DND-41 (cell line): ENCODE data around the gene MRPL11.

Experiments
- ATAC-seq: fragments of 200-7000 bp; cut with Tn5 transposase; 3 replicates; pipeline ENCODE4 v1.9.1; 2021; ENCODE audit warnings: low read depth; ENCODE audit not compliant: insufficient read depth
- DNase-seq: peaks from one replicate; pipeline ENCODE4 v3.0.0-alpha.2; 2020
- H2AFZ ChIP-seq: 2 replicates; pipeline ENCODE4 v1.6.0; 2012; ENCODE audit warnings: low read depth, low read length
- H3K27ac ChIP-seq: 2 replicates; pipeline ENCODE4 v1.5.1; 2012; ENCODE audit warnings: low read length, inconsistent platforms
- H3K27me3 ChIP-seq: fragments of 200-600 bp; sonication (generic); 2 replicates; pipeline ENCODE4 v1.6.0; 2012; ENCODE audit warnings: low read length, mild to moderate bottlenecking, inconsistent platforms; ENCODE audit not compliant: insufficient read depth, poor library complexity
- H3K36me3 ChIP-seq: 2 replicates; pipeline ENCODE4 v1.5.1; 2012; ENCODE audit warnings: low read length, inconsistent platforms; ENCODE audit not compliant: insufficient read depth
- H3K4me1 ChIP-seq: 2 replicates; pipeline ENCODE4 v1.5.1; 2012; ENCODE audit warnings: mild to moderate bottlenecking, low read length; ENCODE audit not compliant: insufficient read depth
- H3K4me2 ChIP-seq: 2 replicates; pipeline ENCODE4 v1.6.0; 2012; ENCODE audit warnings: mild to moderate bottlenecking, moderate library complexity, low read length, inconsistent platforms; ENCODE audit not compliant: insufficient read depth
- H3K4me3 ChIP-seq, 2 experiments: fragments of 200-600 bp in 1 of 2; shearing (Covaris generic) in 1 of 2; 2 replicates each; pipeline ENCODE4 v1.5.1; 2012 to 2016; ENCODE audit warnings: inconsistent platforms in 2 of 2, low read length in 2 of 2, mild to moderate bottlenecking in 2 of 2, low read depth in 1 of 2, moderate library complexity in 1 of 2
- H3K79me2 ChIP-seq: 2 replicates; pipeline ENCODE4 v1.6.0; 2012; ENCODE audit warnings: low read length, inconsistent platforms; ENCODE audit not compliant: insufficient read depth
- H3K9ac ChIP-seq: 2 replicates; pipeline ENCODE4 v1.6.0; 2012; ENCODE audit warnings: low read depth, mild to moderate bottlenecking, inconsistent platforms, low read length, moderate library complexity
- H3K9me3 ChIP-seq: 2 replicates; pipeline ENCODE4 v1.5.1; 2012; ENCODE audit warnings: low read length, moderate library complexity, mild to moderate bottlenecking, inconsistent platforms; ENCODE audit not compliant: insufficient read depth, severe bottlenecking
- H4K20me1 ChIP-seq: 2 replicates; pipeline ENCODE4 v1.6.0; 2012; ENCODE audit warnings: low read length; ENCODE audit not compliant: insufficient read depth
- EZH2 ChIP-seq: IDR thresholded peaks from 3 replicates; pipeline ENCODE4 v1.6.1; 2012; ENCODE audit warnings: borderline replicate concordance, low read depth, mild to moderate bottlenecking, moderate library complexity, low read length, inconsistent platforms; ENCODE audit not compliant: severe bottlenecking
- TF ChIP-seq, protein P1 (sequence below): IDR thresholded peaks from 2 replicates; pipeline ENCODE4 v1.5.1; 2012; ENCODE audit warnings: borderline replicate concordance, low read length, moderate library complexity, mild to moderate bottlenecking; ENCODE audit not compliant: poor library complexity, severe bottlenecking; ENCODE audit errors: extremely low read depth

MRPL11 gene

DNA sequence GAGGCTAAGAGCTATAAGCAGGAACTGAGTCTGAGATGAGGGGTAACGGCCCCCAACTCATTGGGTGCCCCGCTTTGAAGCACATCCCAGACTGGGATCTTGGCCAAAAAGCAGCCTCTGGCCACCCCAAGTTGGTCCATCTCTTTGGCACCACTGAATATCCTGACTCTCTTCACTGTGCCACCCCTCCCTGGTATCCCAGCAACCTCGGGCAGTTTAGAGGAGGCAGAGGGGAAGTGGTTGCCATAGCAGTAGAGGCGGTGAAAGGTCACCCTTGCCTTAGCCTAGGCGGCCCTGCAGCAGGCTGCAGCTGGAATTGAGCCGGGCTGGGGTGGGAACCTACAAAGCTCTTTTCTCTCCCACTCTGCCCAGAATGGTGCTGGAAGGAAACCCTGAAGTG, 29.1 kb upstream of the MRPL11 start:
- peak overlapping the region; percentile 78 to 91; a peak in 3 of 4 replicates for H3K4me3 ChIP-seq
- H3K9me3 ChIP-seq: no peaks in the 10 kb centered on the region
- H3K4me2 ChIP-seq: peak overlapping the region; percentile 100
- peaks cover 21% of the 10 kb centered on the region for H3K4me1 ChIP-seq
- ATAC-seq (no peak), DNase-seq (peak; percentile 43)
- TF ChIP-seq, protein P1, sequence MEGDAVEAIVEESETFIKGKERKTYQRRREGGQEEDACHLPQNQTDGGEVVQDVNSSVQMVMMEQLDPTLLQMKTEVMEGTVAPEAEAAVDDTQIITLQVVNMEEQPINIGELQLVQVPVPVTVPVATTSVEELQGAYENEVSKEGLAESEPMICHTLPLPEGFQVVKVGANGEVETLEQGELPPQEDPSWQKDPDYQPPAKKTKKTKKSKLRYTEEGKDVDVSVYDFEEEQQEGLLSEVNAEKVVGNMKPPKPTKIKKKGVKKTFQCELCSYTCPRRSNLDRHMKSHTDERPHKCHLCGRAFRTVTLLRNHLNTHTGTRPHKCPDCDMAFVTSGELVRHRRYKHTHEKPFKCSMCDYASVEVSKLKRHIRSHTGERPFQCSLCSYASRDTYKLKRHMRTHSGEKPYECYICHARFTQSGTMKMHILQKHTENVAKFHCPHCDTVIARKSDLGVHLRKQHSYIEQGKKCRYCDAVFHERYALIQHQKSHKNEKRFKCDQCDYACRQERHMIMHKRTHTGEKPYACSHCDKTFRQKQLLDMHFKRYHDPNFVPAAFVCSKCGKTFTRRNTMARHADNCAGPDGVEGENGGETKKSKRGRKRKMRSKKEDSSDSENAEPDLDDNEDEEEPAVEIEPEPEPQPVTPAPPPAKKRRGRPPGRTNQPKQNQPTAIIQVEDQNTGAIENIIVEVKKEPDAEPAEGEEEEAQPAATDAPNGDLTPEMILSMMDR: no peak
- no peak for TF ChIP-seq EZH2
- no peaks in the 10 kb centered on the region for H3K27me3 ChIP-seq
- peak overlapping the region; percentile 72 for H3K9ac ChIP-seq
- no peaks in the 10 kb centered on the region; the same call in 1 of the 2 replicates for H3K36me3 ChIP-seq
- no peaks in the 10 kb centered on the region for H4K20me1 ChIP-seq
- H3K79me2 ChIP-seq: no peaks in the 10 kb centered on the region
- no peak overlapping the region; the same call in 1 of the 2 replicates for H2AFZ ChIP-seq
- no peak overlapping the region for H3K27ac ChIP-seq

DNA sequence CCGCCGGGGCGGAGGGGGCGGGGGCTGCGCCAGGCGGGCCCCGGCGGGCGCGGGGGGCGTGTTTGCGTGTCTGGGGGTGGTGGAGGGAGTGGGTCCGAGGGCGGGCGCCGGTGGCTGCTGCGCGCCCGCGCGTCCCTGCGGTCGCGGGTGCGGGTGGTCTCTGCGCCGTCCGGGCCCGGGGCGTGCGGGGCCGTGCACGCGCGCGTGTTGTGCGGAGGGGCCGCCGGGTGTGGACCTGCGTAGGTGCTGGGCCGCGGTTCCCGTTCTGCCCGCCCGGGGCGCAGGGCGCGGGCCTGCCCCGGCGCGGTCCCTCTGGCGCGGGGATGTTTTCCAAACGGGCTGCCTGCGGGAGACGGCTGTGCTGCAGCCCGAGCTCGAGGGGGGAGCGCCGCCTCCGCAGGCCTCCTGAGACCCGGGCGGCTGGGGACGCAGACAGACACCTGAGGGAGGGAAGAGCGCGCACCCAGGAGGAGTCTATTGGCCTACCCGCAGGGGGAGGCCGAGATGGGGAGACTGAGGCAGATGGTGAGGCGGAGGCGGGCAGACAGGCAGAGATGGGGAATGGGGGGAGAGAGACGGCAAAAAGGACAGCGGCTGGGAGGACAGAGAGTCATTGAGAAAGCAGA, 28.5 kb upstream of the MRPL11 start:
- H3K79me2 ChIP-seq: no peaks in the 10 kb centered on the region
- peak overlapping the region; percentile 61 for H2AFZ ChIP-seq
- peak overlapping the region; percentile 78 to 91 for H3K4me3 ChIP-seq
- H3K27ac ChIP-seq: peak overlapping the region; percentile 39; the same call in 1 of the 2 replicates
- no peaks in the 10 kb centered on the region for H3K9me3 ChIP-seq
- no peaks in the 10 kb centered on the region for H3K36me3 ChIP-seq
- H3K27me3 ChIP-seq: no peaks in the 10 kb centered on the region
- peaks cover 21% of the 10 kb centered on the region for H3K4me1 ChIP-seq
- H3K9ac ChIP-seq: peak overlapping the region; percentile 72
- no peaks in the 10 kb centered on the region for H4K20me1 ChIP-seq
- DNase-seq: no peak
- ATAC-seq: peak; percentile 20
- peak overlapping the region; percentile 100 for H3K4me2 ChIP-seq
- TF ChIP-seq, protein P1: peak; percentile 16
- no peak for TF ChIP-seq EZH2

DNA sequence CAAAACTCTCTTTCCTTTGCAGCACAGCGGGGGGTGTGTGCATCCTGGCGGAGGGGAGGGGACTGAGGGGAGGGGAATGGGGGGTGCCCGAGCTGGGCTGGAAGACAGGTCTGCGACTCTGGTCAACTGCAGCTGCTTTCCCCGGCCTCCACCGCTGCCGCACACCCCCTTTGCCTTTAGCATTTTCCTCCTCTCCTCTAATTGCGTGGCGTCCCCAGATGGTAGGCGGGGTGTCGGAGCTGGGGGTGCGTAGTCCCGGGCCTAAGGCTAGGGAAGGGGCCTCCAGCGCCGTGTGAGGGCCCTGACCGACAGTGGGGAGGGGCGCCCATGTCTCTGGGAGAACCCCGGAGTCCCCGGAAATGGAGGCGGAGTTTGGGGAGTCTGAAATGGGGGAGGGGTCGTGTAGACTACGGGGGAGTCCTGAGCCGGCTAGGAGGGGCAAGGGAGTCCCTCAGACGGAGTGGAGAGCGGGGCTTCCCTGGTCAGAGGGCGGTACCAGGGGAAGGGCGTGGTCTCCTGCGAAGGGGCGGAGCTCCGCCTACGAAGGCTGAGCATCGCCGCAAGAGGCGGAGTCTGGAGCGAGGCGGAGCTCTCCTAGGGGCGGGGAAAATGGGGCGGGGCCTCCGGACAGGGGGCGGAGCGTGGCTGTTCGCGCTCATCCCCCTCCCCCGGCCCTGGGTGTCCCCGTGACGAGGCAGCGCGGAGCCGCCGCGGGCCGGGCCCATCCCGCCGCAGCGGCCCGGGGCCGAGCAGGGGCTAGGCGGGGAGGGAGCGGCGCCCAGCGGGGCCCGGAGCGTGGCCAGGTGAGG, 27.8 kb upstream of the MRPL11 start, which contains the start of gene PELI3:
PELI3 (plus strand) TSS at position 681 of the 809 bp plus-strand sequence. CDS start 1,224 bp downstream, outside the sequence.
- Histone ChIP-seq H3K9me3 (no peaks in the 10 kb centered on the region), H3K27me3 (no peaks in the 10 kb centered on the region), H3K9ac (peak within 1 kb of the TSS; percentile 72), H3K36me3 (no peaks in the 10 kb centered on the region), H3K4me1 (peaks cover 21% of the 10 kb centered on the region), H2AFZ (peak within 1 kb of the TSS; percentile 61), H3K4me3 (peak within 1 kb of the TSS; percentile 78 to 91), H3K4me2 (peak within 1 kb of the TSS; percentile 100), H3K79me2 (no peaks in the 10 kb centered on the region), H3K27ac (peak within 1 kb of the TSS; percentile 39; the same call in 1 of the 2 replicates), H4K20me1 (no peaks in the 10 kb centered on the region)
- DNase-seq: peak; percentile 92
- TF ChIP-seq, protein P1: no peak
- no peak for TF ChIP-seq EZH2
- peak; percentile 86 for ATAC-seq
